Stimulated activated naive CD4-positive, alpha-beta T cell treated with Interleukin-2 at 50 U/mL for 16 hours (primary cell): ENCODE measurements around the gene PKIG.

Source experiments
- DNase-seq: peaks from one replicate; lab custom pipeline; 2025; lab: John Stamatoyannopoulos, UW

The PKIG gene

GRCh38 chr20:44662261-44662660 lies 79.9 kb downstream of the PKIG start:
- DNase-seq = no peak

- DNase-seq = no peak
Observed at GRCh38 chr20:44664131-44664530, 81.8 kb downstream of the PKIG start.

- no peak for DNase-seq
Observed at GRCh38 chr20:44666066-44666465, 83.7 kb downstream of the PKIG start.
